PC-3 (cell line): ENCODE measurements around the gene TMEM42. TPM values are rescaled to one million over a fixed set of nuclear protein-coding genes. Genes with fewer than 3 reads are reported as not detected.

Experiments used
- ATAC-seq: fragments of 200-7000 bp; cut with Tn5 transposase; 2 replicates; pipeline ENCODE4 v1.9.1; 2020; ENCODE audit warnings: mild to moderate bottlenecking, moderate library complexity
- BruUV-seq: library from RNA; stranded (reverse); fragments of 400-500 nt; replicated peaks from 2 replicates; lab custom pipeline; 2021; lab: Mats Ljungman, UMichigan
- CTCF ChIA-PET: fragments of 300-600 bp; sonication (Branson Sonifier 250); formaldehyde crosslinking; loops from one replicate; lab custom pipeline; 2022; ENCODE audit warnings: antibody characterized with exemption; lab: Charles Lee
- POLR2A ChIA-PET: fragments of 300-600 bp; sonication (Branson Sonifier 250); formaldehyde crosslinking; loops from one replicate; lab custom pipeline; 2022; ENCODE audit warnings: antibody characterized with exemption; ENCODE audit not compliant: unreplicated experiment; lab: Charles Lee
- DNase-seq: peaks from one replicate; pipeline ENCODE4 v3.0.0-alpha.2; 2015
- H2AFZ ChIP-seq: fragments of 300-600 bp; sonication (generic); 2 replicates; pipeline ENCODE4 v1.6.0; 2016; ENCODE audit warnings: antibody characterized with exemption, low read length
- H3F3A ChIP-seq: fragments of 300-600 bp; sonication (generic); one replicate; pipeline ENCODE4 v1.6.0; 2017; ENCODE audit warnings: antibody characterized with exemption, low read length, control low read depth, mild to moderate bottlenecking; ENCODE audit not compliant: unreplicated experiment
- H3K27ac ChIP-seq: fragments of 300-600 bp; sonication (generic); 2 replicates; pipeline ENCODE4 v1.5.1; 2016; ENCODE audit warnings: mild to moderate bottlenecking, low read length
- H3K27me3 ChIP-seq: fragments of 300-600 bp; sonication (generic); 2 replicates; pipeline ENCODE4 v1.6.1; 2016; ENCODE audit warnings: low read length, mixed read lengths
- H3K36me3 ChIP-seq: fragments of 300-600 bp; sonication (generic); 2 replicates; pipeline ENCODE4 v1.6.1; 2016; ENCODE audit warnings: low read depth, mixed run types, low read length, mixed read lengths
- H3K4me1 ChIP-seq: fragments of 300-600 bp; sonication (generic); 2 replicates; pipeline ENCODE4 v1.5.1; 2016; ENCODE audit warnings: low read length; ENCODE audit not compliant: insufficient read depth
- H3K4me2 ChIP-seq: fragments of 300-600 bp; sonication (generic); 2 replicates; pipeline ENCODE4 v1.6.0; 2016; ENCODE audit warnings: low read length
- H3K4me3 ChIP-seq: fragments of 300-600 bp; sonication (generic); 2 replicates; pipeline ENCODE4 v1.5.1; 2016; ENCODE audit warnings: mild to moderate bottlenecking, low read length, mixed read lengths
- H3K79me2 ChIP-seq: fragments of 300-600 bp; sonication (generic); 2 replicates; pipeline ENCODE4 v1.6.1; 2017; ENCODE audit warnings: low read length, mixed read lengths
- H3K9ac ChIP-seq: fragments of 300-600 bp; sonication (generic); 2 replicates; pipeline ENCODE4 v1.6.0; 2016; ENCODE audit warnings: mild to moderate bottlenecking, low read length
- H3K9me2 ChIP-seq: fragments of 300-600 bp; sonication (generic); replicated peaks from 2 replicates; pipeline ENCODE4 v1.6.1; 2016; ENCODE audit warnings: mixed run types, low read length, mixed read lengths
- H3K9me3 ChIP-seq: fragments of 300-600 bp; sonication (generic); 2 replicates; pipeline ENCODE4 v1.6.1; 2016; ENCODE audit warnings: low read length, mixed read lengths
- H4K20me1 ChIP-seq: fragments of 300-600 bp; sonication (generic); 2 replicates; pipeline ENCODE4 v1.6.1; 2016; ENCODE audit warnings: low read length, mixed read lengths
- CTCF ChIP-seq: fragments of 300-600 bp; sonication (generic); conservative IDR thresholded peaks from 2 replicates; pipeline ENCODE4 v1.5.1; 2017; ENCODE audit warnings: antibody characterized with exemption, low read depth, mild to moderate bottlenecking, low read length
- EZH2 ChIP-seq: fragments of 300-600 bp; sonication (generic); IDR thresholded peaks from one replicate; pipeline ENCODE4 v1.6.1; 2017; ENCODE audit warnings: antibody characterized with exemption, mild to moderate bottlenecking, low read length; ENCODE audit not compliant: unreplicated experiment
- EZH2phosphoT487 ChIP-seq: fragments of 300-600 bp; sonication (generic); IDR thresholded peaks from 2 replicates; pipeline ENCODE4 v1.6.1; 2018; ENCODE audit warnings: mild to moderate bottlenecking, antibody characterized with exemption, low read length, borderline replicate concordance
- intact Hi-C: fragments of 100-400 bp; cut with micrococcal nuclease; formaldehyde crosslinking; loops from 2 replicates; pipeline ENCODE4 v1.9.0; 2023
- total RNA-seq: library from RNA; depleted of rRNA; stranded (reverse); fragments of >200 nt; gene quantifications from 2 replicates; pipeline ENCODE4 v1.2.3, GENCODE V29; 2014

Gene TMEM42
- total RNA-seq, 1 experiment from 2014 or later: 10.2 TPM

- ATAC-seq (no peak), DNase-seq (no peak)
- no peaks in the 10 kb centered on the region for H4K20me1 ChIP-seq
- ChIA-PET POLR2A (no interaction called here), CTCF (no interaction called here)
- H3K4me2 ChIP-seq: no peak overlapping the region
- H3K9ac ChIP-seq: no peak overlapping the region
- H3F3A ChIP-seq: no peaks in the 10 kb centered on the region
- TF ChIP-seq EZH2phosphoT487 (no peak), CTCF (no peak), EZH2 (no peak)
- BruUV-seq: no TSS peak
- H3K9me2 ChIP-seq: no peaks in the 10 kb centered on the region
- no peaks in the 10 kb centered on the region for H3K27me3 ChIP-seq
- H3K4me3 ChIP-seq: no peak overlapping the region
- no peak overlapping the region for H2AFZ ChIP-seq
- H3K27ac ChIP-seq: no peak overlapping the region
- no peaks in the 10 kb centered on the region for H3K9me3 ChIP-seq
- intact Hi-C loops: no loop called here
- no peaks in the 10 kb centered on the region for H3K36me3 ChIP-seq
- no peaks in the 10 kb centered on the region for H3K79me2 ChIP-seq
- H3K4me1 ChIP-seq: peaks cover 13% of the 10 kb centered on the region
Measured at GRCh38 chr3:44896440-44896839, 34.7 kb downstream of the TMEM42 start.

GRCh38 chr3:44899683-44900367 lies 38.1 kb downstream of the TMEM42 start:
- no TSS peak for BruUV-seq
- H3K9ac ChIP-seq: no peak overlapping the region
- no peaks in the 10 kb centered on the region for H3K36me3 ChIP-seq
- no peak overlapping the region for H3K27ac ChIP-seq
- H3K4me2 ChIP-seq: no peak overlapping the region
- H3K79me2 ChIP-seq: no peaks in the 10 kb centered on the region
- no peaks in the 10 kb centered on the region for H4K20me1 ChIP-seq
- no peaks in the 10 kb centered on the region for H3K27me3 ChIP-seq
- ChIA-PET POLR2A (no interaction called here), CTCF (no interaction called here)
- H3K4me3 ChIP-seq: no peak overlapping the region
- H3K4me1 ChIP-seq: no peaks in the 10 kb centered on the region
- intact Hi-C loops: no loop called here
- TF ChIP-seq EZH2phosphoT487: no peak
- no peak for TF ChIP-seq CTCF
- no peak for TF ChIP-seq EZH2
- H3K9me3 ChIP-seq: no peaks in the 10 kb centered on the region
- no peak overlapping the region for H2AFZ ChIP-seq
- no peaks in the 10 kb centered on the region for H3K9me2 ChIP-seq
- no peak for DNase-seq
- ATAC-seq: no peak
- no peaks in the 10 kb centered on the region for H3F3A ChIP-seq

GRCh38 chr3:44902628-44903027 lies 40.9 kb downstream of the TMEM42 start:
- Histone ChIP-seq H2AFZ (no peak overlapping the region), H3K36me3 (no peaks in the 10 kb centered on the region), H3K4me1 (peaks cover 10% of the 10 kb centered on the region), H3K9me3 (no peaks in the 10 kb centered on the region), H3K4me3 (no peak overlapping the region), H3K27ac (no peak overlapping the region), H3K27me3 (no peaks in the 10 kb centered on the region), H3K4me2 (no peak overlapping the region), H3K9ac (no peak overlapping the region), H3K9me2 (no peaks in the 10 kb centered on the region), H3F3A (no peaks in the 10 kb centered on the region), H3K79me2 (no peaks in the 10 kb centered on the region), H4K20me1 (no peaks in the 10 kb centered on the region)
- ChIA-PET CTCF (no interaction called here), POLR2A (no interaction called here)
- intact Hi-C loops: no loop called here
- TF ChIP-seq CTCF (no peak), EZH2 (no peak), EZH2phosphoT487 (no peak)
- DNase-seq (no peak), ATAC-seq (no peak)
- BruUV-seq: no TSS peak
